ENCODE results near the gene MSMO1. TPM values are rescaled to one million over a fixed set of nuclear protein-coding genes. Genes with fewer than 3 reads are reported as not detected.

MSMO1 gene
- total and polyA plus RNA-seq, 9 donors, result 16.7 to 199 (median 25.7) TPM

DNA sequence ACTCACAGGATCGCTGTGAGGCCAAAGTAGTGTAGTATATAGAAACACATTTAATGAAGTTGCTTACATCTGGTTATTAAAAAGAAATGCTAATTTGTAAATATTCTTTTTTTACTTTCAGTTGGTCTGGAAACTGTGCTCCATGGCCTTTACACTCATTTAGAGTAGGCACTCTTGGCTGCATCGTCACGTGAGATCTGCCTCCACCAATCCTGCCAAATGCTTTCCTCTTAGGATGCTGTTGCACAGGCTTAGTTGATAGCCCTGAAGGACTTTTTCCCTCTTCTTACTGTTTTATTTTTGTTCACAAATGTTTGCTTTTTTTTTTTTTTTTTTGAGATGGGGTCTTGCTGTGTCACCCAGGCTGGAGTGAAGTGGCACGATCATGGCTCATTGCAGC, 57.7 kb downstream of the MSMO1 start:
- no peaks in the 10 kb centered on the region for H3K9me3 ChIP-seq
- H3K4me3 ChIP-seq, result no peak overlapping the region
- H3K27me3 ChIP-seq, result no peaks in the 10 kb centered on the region
- no peaks in the 10 kb centered on the region for H3K36me3 ChIP-seq
- H3K4me1 ChIP-seq (ENCODE audit: insufficient read depth), result peaks cover 2% of the 10 kb centered on the region
- WGBS, 3 donors, result 83 to 90% (median 88%) methylated on average over 4 of the region's 4 CpGs
- TF ChIP-seq POLR2A (IDR thresholded peaks at IDR 0.05) (no peak), EP300 (IDR thresholded peaks at IDR 0.05) (no peak)
- TF ChIP-seq, protein P1, sequence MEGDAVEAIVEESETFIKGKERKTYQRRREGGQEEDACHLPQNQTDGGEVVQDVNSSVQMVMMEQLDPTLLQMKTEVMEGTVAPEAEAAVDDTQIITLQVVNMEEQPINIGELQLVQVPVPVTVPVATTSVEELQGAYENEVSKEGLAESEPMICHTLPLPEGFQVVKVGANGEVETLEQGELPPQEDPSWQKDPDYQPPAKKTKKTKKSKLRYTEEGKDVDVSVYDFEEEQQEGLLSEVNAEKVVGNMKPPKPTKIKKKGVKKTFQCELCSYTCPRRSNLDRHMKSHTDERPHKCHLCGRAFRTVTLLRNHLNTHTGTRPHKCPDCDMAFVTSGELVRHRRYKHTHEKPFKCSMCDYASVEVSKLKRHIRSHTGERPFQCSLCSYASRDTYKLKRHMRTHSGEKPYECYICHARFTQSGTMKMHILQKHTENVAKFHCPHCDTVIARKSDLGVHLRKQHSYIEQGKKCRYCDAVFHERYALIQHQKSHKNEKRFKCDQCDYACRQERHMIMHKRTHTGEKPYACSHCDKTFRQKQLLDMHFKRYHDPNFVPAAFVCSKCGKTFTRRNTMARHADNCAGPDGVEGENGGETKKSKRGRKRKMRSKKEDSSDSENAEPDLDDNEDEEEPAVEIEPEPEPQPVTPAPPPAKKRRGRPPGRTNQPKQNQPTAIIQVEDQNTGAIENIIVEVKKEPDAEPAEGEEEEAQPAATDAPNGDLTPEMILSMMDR (IDR thresholded peaks at IDR 0.05), result no peak
- intact Hi-C loops (cut with DNase I), result no loop called here
- DNase-seq, result no peak
- H3K27ac ChIP-seq, result no peak overlapping the region

GRCh38 chr4:165386328-165386727, 58.9 kb downstream of the MSMO1 start:
- no peak for DNase-seq
- H3K36me3 ChIP-seq, result no peaks in the 10 kb centered on the region
- TF ChIP-seq EP300 (IDR thresholded peaks at IDR 0.05), result no peak
- no peak for TF ChIP-seq POLR2A (IDR thresholded peaks at IDR 0.05)
- TF ChIP-seq, protein P1 (IDR thresholded peaks at IDR 0.05), result no peak
- H3K27ac ChIP-seq, result no peak overlapping the region
- H3K9me3 ChIP-seq, result no peaks in the 10 kb centered on the region
- H3K4me3 ChIP-seq, result no peak overlapping the region
- intact Hi-C loops (cut with DNase I), result no loop called here
- H3K27me3 ChIP-seq, result no peaks in the 10 kb centered on the region
- peaks cover 2% of the 10 kb centered on the region for H3K4me1 ChIP-seq (ENCODE audit: insufficient read depth)
- 92 to 98% (median 92%) methylated on average over 1 of the region's 1 CpG for WGBS, 3 donors

GRCh38 chr4:165388756-165389155, 61.3 kb downstream of the MSMO1 start:
- H3K4me1 ChIP-seq (ENCODE audit: insufficient read depth), result peaks cover 4% of the 10 kb centered on the region

More at GRCh38 chr4:165388756-165389155, 61.3 kb downstream of the MSMO1 start:
- H3K27ac ChIP-seq, result no peak overlapping the region
- H3K36me3 ChIP-seq, result no peaks in the 10 kb centered on the region
- H3K27me3 ChIP-seq, result no peaks in the 10 kb centered on the region
- DNase-seq, result no peak
- no peak overlapping the region for H3K4me3 ChIP-seq
- intact Hi-C loops (cut with DNase I), result no loop called here
- TF ChIP-seq, protein P1 (IDR thresholded peaks at IDR 0.05), result no peak
- no peaks in the 10 kb centered on the region for H3K9me3 ChIP-seq

MicroRNA genes within 50 kb of the gene (microRNA counts, 767-probe panel; counts per million panel counts)
- microRNA hsa-miR-578, result 1,954 counts per million, percentile 81 among the panel's probes with 10 or more counts

Small RNAs within 50 kb of the gene (microRNA-seq; reads per million reads assigned to microRNA genes)
- gene MIR578, result 0 reads per million in 3 donors

Small RNAs within 50 kb of the gene (small RNA-seq; reads per million reads assigned to genes)
- 0.20 reads per million for gene MIR578

Other genes with a start within 250 kb of the MSMO1 start
- 10 to 100 TPM; 16.7 to 35.2 (median 25.3) TPM for gene TMEM192, start 214.8 kb upstream of the MSMO1 start, total RNA-seq
- 10 to 100 TPM; 22.1 to 40.8 TPM for gene TMEM192, start 214.8 kb upstream of the MSMO1 start, polyA plus RNA-seq
- 10 to 100 TPM in 5 of 7 donors, 1 to 10 TPM in 2; 8.1 to 19.3 (median 11.7) TPM for gene KLHL2, start 120.1 kb upstream of the MSMO1 start, total RNA-seq
- gene KLHL2, start 120.1 kb upstream of the MSMO1 start, polyA plus RNA-seq, result 10 to 100 TPM in 1 of 2 donors, 1 to 10 TPM in 1; 7.2 to 11.4 TPM
- 100 to 1,000 TPM in 1 of 7 donors, 10 to 100 TPM in 6; 19.9 to 114 (median 37.8) TPM for gene CPE, start 51.3 kb downstream of the MSMO1 start, total RNA-seq
- gene CPE, start 51.3 kb downstream of the MSMO1 start, polyA plus RNA-seq, result 100 to 1,000 TPM in 1 of 2 donors, 10 to 100 TPM in 1; 69.2 to 207 TPM